HepG2 (cell line): ENCODE measurements around the gene FBXO24. TPM values are rescaled to one million over a fixed set of nuclear protein-coding genes. Genes with fewer than 3 reads are reported as not detected.

ENCODE experiments used
- AGO1 ChIP-seq: fragments of 200-400 bp; formaldehyde crosslinking; IDR thresholded peaks from 2 replicates; pipeline ENCODE4 v1.6.1; 2017; ENCODE audit warnings: mild to moderate bottlenecking, low read depth, low read length, moderate library complexity; ENCODE audit not compliant: poor library complexity, severe bottlenecking
- ATF7-NPFF ChIP-seq: sonication (generic); formaldehyde crosslinking; IDR thresholded peaks from 2 replicates; pipeline ENCODE4 v1.8.1; 2023; ENCODE audit warnings: mild to moderate bottlenecking, low read depth, missing genetic modification reagents, moderate library complexity
- BRCA1 ChIP-seq: sonication (generic); formaldehyde crosslinking; IDR thresholded peaks from 2 replicates; pipeline ENCODE4 v1.4.0; 2020; ENCODE audit warnings: missing genetic modification reagents
- EED ChIP-seq: sonication (generic); formaldehyde crosslinking; IDR thresholded peaks from 2 replicates; pipeline ENCODE4 v1.5.0; 2020; ENCODE audit warnings: mild to moderate bottlenecking, missing genetic modification reagents
- FOXK1 ChIP-seq: sonication (generic); formaldehyde crosslinking; IDR thresholded peaks from 2 replicates; pipeline ENCODE4 v1.4.0; 2020; ENCODE audit warnings: low read depth, missing genetic modification reagents, borderline replicate concordance
- HIVEP1 ChIP-seq: sonication (generic); formaldehyde crosslinking; IDR thresholded peaks from 2 replicates; pipeline ENCODE4 v1.4.0; 2020; ENCODE audit warnings: mild to moderate bottlenecking, missing genetic modification reagents
- HNRNPL ChIP-seq: fragments of 200-400 bp; formaldehyde crosslinking; IDR thresholded peaks from 2 replicates; pipeline ENCODE4 v1.6.1; 2017; ENCODE audit warnings: mild to moderate bottlenecking, low read depth, low read length
- HNRNPLL ChIP-seq: fragments of 200-400 bp; formaldehyde crosslinking; IDR thresholded peaks from 2 replicates; pipeline ENCODE4 v1.6.1; 2017; ENCODE audit warnings: mild to moderate bottlenecking, low read depth, low read length; ENCODE audit not compliant: poor library complexity, severe bottlenecking
- MAFG ChIP-seq: sonication (generic); formaldehyde crosslinking; IDR thresholded peaks from 2 replicates; pipeline ENCODE4 v1.5.1; 2020; ENCODE audit warnings: mild to moderate bottlenecking, missing genetic modification reagents
- MYNN ChIP-seq: sonication (generic); formaldehyde crosslinking; IDR thresholded peaks from 2 replicates; pipeline ENCODE4 v1.4.0; 2020; ENCODE audit warnings: mild to moderate bottlenecking, low read depth, missing genetic modification reagents
- NFATC3 ChIP-seq: sonication (generic); formaldehyde crosslinking; IDR thresholded peaks from 2 replicates; pipeline ENCODE4 v1.5.1; 2020; ENCODE audit warnings: mild to moderate bottlenecking, missing genetic modification reagents
- NFIB ChIP-seq: sonication (generic); formaldehyde crosslinking; IDR thresholded peaks from 2 replicates; pipeline ENCODE4 v1.9.0; 2021; ENCODE audit warnings: missing genetic modification reagents, mild to moderate bottlenecking, borderline replicate concordance
- SNAI1 ChIP-seq: sonication (generic); formaldehyde crosslinking; IDR thresholded peaks from 2 replicates; pipeline ENCODE4 v1.5.0; 2020; ENCODE audit warnings: mild to moderate bottlenecking, missing genetic modification reagents, borderline replicate concordance
- SRSF1 ChIP-seq: fragments of 200-400 bp; formaldehyde crosslinking; optimal IDR thresholded peaks from 2 replicates; pipeline ENCODE3; 2017; ENCODE audit warnings: mild to moderate bottlenecking, low read depth, low read length, moderate library complexity
- TBX3 ChIP-seq: fragments of 450-650 bp; IDR thresholded peaks from 2 replicates; pipeline ENCODE4 v1.6.1; 2017; ENCODE audit warnings: antibody characterized with exemption, mild to moderate bottlenecking, inconsistent platforms, borderline replicate concordance
- ZFYVE20 ChIP-seq: sonication (generic); formaldehyde crosslinking; IDR thresholded peaks from 2 replicates; pipeline ENCODE4 v1.8.0; 2023; ENCODE audit warnings: low read depth, mild to moderate bottlenecking, moderate library complexity, missing genetic modification reagents, borderline replicate concordance
- ZNF101 ChIP-seq: sonication (generic); formaldehyde crosslinking; IDR thresholded peaks from 2 replicates; pipeline ENCODE4 v1.4.0; 2020; ENCODE audit warnings: mild to moderate bottlenecking, low read depth, missing genetic modification reagents, borderline replicate concordance
- ZNF136 ChIP-seq: sonication (generic); formaldehyde crosslinking; IDR thresholded peaks from 2 replicates; pipeline ENCODE4 v1.8.1; 2022; ENCODE audit warnings: low read depth, mild to moderate bottlenecking, moderate library complexity, missing genetic modification reagents
- ZNF263 ChIP-seq: sonication (generic); formaldehyde crosslinking; IDR thresholded peaks from 2 replicates; pipeline ENCODE4 v1.4.0; 2020; ENCODE audit warnings: missing genetic modification reagents
- ZNF329 ChIP-seq: sonication (generic); formaldehyde crosslinking; IDR thresholded peaks from 2 replicates; pipeline ENCODE4 v1.9.0; 2021; ENCODE audit warnings: low read depth, mild to moderate bottlenecking, missing genetic modification reagents
- ZNF33A ChIP-seq: sonication (generic); formaldehyde crosslinking; IDR thresholded peaks from 2 replicates; pipeline ENCODE4 v1.5.1; 2020; ENCODE audit warnings: missing genetic modification reagents, mild to moderate bottlenecking, moderate library complexity, borderline replicate concordance
- ZNF343 ChIP-seq: sonication (generic); formaldehyde crosslinking; IDR thresholded peaks from 2 replicates; pipeline ENCODE4 v1.4.0; 2020; ENCODE audit warnings: mild to moderate bottlenecking, missing genetic modification reagents
- ZNF350 ChIP-seq: sonication (generic); formaldehyde crosslinking; IDR thresholded peaks from 2 replicates; pipeline ENCODE4 v1.4.0; 2020; ENCODE audit warnings: mild to moderate bottlenecking, low read depth, missing genetic modification reagents, borderline replicate concordance
- ZNF563 ChIP-seq: sonication (generic); formaldehyde crosslinking; IDR thresholded peaks from 2 replicates; pipeline ENCODE4 v1.8.0; 2022; ENCODE audit warnings: mild to moderate bottlenecking, moderate library complexity, missing genetic modification reagents
- ZNF607 ChIP-seq: sonication (generic); formaldehyde crosslinking; IDR thresholded peaks from 2 replicates; pipeline ENCODE4 v1.5.1; 2020; ENCODE audit warnings: missing genetic modification reagents, mild to moderate bottlenecking, borderline replicate concordance
- ZNF7 ChIP-seq: IDR thresholded peaks from 2 replicates; pipeline ENCODE4 v1.6.1; 2016; ENCODE audit warnings: missing biosample characterization, missing genetic modification reagents
- ZNF703 ChIP-seq: sonication (generic); formaldehyde crosslinking; IDR thresholded peaks from 2 replicates; pipeline ENCODE4 v1.5.1; 2020; ENCODE audit warnings: missing genetic modification reagents, mild to moderate bottlenecking, moderate library complexity, borderline replicate concordance
- ZNF713 ChIP-seq: sonication (generic); formaldehyde crosslinking; IDR thresholded peaks from 2 replicates; pipeline ENCODE4 v1.4.0; 2020; ENCODE audit warnings: mild to moderate bottlenecking, missing genetic modification reagents
- ZNF761 ChIP-seq: sonication (generic); formaldehyde crosslinking; conservative IDR thresholded peaks from 2 replicates; pipeline ENCODE4 v1.4.0; 2020; ENCODE audit warnings: mild to moderate bottlenecking, missing genetic modification reagents
- ZSCAN21 ChIP-seq: sonication (generic); formaldehyde crosslinking; IDR thresholded peaks from 2 replicates; pipeline ENCODE4 v1.8.0; 2022; ENCODE audit warnings: mild to moderate bottlenecking, missing genetic modification reagents, moderate library complexity, borderline replicate concordance
- ZSCAN22 ChIP-seq: sonication (generic); formaldehyde crosslinking; IDR thresholded peaks from 2 replicates; pipeline ENCODE4 v1.4.0; 2020; ENCODE audit warnings: mild to moderate bottlenecking, missing genetic modification reagents
- polyA plus RNA-seq, 8 experiments: library from polyadenylated mRNA; depleted of rRNA in 3 of 8; stranded (reverse) in 7 of 8; unstranded in 1 of 8; fragments of >200 nt; fragmentation: Illumina TruSeq in 4 of 8; extraction: Trizol in 4 of 8; gene quantifications; 2 replicates each; pipeline versions ENCODE4 v1.2.1 to v1.2.3, GENCODE V29; 2011 to 2016; ENCODE audit warnings: low read depth in 4 of 8, missing spikeins in 1 of 8, mixed read lengths in 1 of 8; ENCODE audit not compliant: insufficient read depth in 1 of 8
- total RNA-seq, 5 experiments: library from RNA; depleted of rRNA; stranded (reverse); fragments of >200 nt; fragmentation: Illumina TruSeq; extraction: Trizol; gene quantifications; 2 replicates each; pipeline ENCODE4 v1.2.3, GENCODE V29; 2016; ENCODE audit warnings: low read depth in 1 of 5
- TF ChIP-seq, protein P1 (sequence below): sonication (generic); formaldehyde crosslinking; IDR thresholded peaks from 2 replicates; pipeline ENCODE4 v1.8.1; 2023; ENCODE audit warnings: mild to moderate bottlenecking, missing genetic modification reagents

The FBXO24 gene
- total and polyA plus RNA-seq, 2 of the 13 experiments (the other 11 are each of a cell fraction or from before 2014, with no cell fraction given): 0.20 to 0.55 TPM

DNA sequence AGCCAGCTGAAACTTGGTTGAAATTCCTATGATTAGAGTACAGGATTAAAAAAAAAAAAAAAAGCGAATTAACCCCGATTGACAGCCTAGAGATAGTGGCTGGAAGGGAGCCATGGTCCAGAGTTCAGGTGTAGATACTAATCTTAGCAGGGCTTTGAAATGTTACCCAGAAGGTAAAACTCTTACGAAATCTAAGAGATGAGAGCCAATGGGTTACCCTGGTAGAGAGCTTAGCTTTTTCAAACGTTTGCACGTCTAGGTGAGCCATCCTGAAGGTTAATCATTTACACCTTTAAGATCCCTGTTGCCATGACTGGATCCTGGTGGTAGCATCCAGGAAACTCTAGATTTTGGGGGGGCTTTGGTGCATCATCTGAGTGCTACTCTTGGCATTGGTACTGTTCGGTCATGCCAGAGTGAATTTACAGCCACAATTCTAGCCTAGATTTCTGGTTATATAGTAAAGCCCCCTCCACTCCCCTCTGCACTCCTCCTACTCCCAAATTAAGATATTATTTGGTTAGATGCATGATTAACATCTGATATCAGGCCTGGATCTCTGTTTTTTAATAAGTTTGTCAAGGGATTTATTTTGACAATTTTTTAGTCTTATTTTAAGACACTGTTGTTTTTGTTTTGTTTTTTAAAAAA, 45.9 kb upstream of the FBXO24 start (continued):
- no peak for TF ChIP-seq ZSCAN21 (CRISPR knock-in tag)
- no peak for TF ChIP-seq MYNN (CRISPR knock-in tag)
- TF ChIP-seq, protein P1, sequence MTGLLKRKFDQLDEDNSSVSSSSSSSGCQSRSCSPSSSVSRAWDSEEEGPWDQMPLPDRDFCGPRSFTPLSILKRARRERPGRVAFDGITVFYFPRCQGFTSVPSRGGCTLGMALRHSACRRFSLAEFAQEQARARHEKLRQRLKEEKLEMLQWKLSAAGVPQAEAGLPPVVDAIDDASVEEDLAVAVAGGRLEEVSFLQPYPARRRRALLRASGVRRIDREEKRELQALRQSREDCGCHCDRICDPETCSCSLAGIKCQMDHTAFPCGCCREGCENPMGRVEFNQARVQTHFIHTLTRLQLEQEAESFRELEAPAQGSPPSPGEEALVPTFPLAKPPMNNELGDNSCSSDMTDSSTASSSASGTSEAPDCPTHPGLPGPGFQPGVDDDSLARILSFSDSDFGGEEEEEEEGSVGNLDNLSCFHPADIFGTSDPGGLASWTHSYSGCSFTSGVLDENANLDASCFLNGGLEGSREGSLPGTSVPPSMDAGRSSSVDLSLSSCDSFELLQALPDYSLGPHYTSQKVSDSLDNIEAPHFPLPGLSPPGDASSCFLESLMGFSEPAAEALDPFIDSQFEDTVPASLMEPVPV (CRISPR knock-in tag): 0 out of 2 replicates have a peak, but pooled peaks have one; percentile 39
- TF ChIP-seq ZNF350: no peak
- 0 out of 2 replicates have a peak, but pooled peaks have one; percentile 33 for TF ChIP-seq NFATC3 (CRISPR knock-in tag)
- no peak for TF ChIP-seq ZNF703
- no peak for TF ChIP-seq SNAI1 (CRISPR knock-in tag)
- TF ChIP-seq ZNF136 (CRISPR knock-in tag): no peak
- no peak for TF ChIP-seq ZFYVE20 (CRISPR knock-in tag)
- no peak for TF ChIP-seq HIVEP1 (CRISPR knock-in tag)
- TF ChIP-seq ZNF33A: no peak
- no peak for TF ChIP-seq TBX3
- no peak for TF ChIP-seq BRCA1 (CRISPR knock-in tag)
- TF ChIP-seq ZNF101 (CRISPR knock-in tag): no peak
- no peak for TF ChIP-seq ZSCAN22 (CRISPR knock-in tag)
- no peak for TF ChIP-seq ZNF713
- no peak for TF ChIP-seq SRSF1
- TF ChIP-seq FOXK1 (CRISPR knock-in tag): no peak
- no peak for TF ChIP-seq ZNF7 (CRISPR knock-in tag)
- peak; percentile 48; the same call in 1 of the 2 replicates for TF ChIP-seq ZNF607
- TF ChIP-seq ZNF263 (CRISPR knock-in tag): no peak
- TF ChIP-seq MAFG (CRISPR knock-in tag): no peak
- TF ChIP-seq HNRNPL: no peak
- no peak for TF ChIP-seq ZNF563
- no peak for TF ChIP-seq NFIB (CRISPR knock-in tag)
- TF ChIP-seq ATF7-NPFF (CRISPR knock-in tag): no peak
- TF ChIP-seq EED (CRISPR knock-in tag): no peak
- no peak for TF ChIP-seq AGO1
- TF ChIP-seq ZNF761 (CRISPR knock-in tag): no peak
- no peak for TF ChIP-seq ZNF329
- TF ChIP-seq HNRNPLL: no peak
- TF ChIP-seq ZNF343 (CRISPR knock-in tag): no peak
